Measurements from ENCODE around the gene RNF175. TPM values are rescaled to one million over a fixed set of nuclear protein-coding genes. Genes with fewer than 3 reads are reported as not detected.

Gene RNF175
- total RNA-seq, 4 donors from 2014 or later, result 0.96 TPM; not detected in 3

DNA sequence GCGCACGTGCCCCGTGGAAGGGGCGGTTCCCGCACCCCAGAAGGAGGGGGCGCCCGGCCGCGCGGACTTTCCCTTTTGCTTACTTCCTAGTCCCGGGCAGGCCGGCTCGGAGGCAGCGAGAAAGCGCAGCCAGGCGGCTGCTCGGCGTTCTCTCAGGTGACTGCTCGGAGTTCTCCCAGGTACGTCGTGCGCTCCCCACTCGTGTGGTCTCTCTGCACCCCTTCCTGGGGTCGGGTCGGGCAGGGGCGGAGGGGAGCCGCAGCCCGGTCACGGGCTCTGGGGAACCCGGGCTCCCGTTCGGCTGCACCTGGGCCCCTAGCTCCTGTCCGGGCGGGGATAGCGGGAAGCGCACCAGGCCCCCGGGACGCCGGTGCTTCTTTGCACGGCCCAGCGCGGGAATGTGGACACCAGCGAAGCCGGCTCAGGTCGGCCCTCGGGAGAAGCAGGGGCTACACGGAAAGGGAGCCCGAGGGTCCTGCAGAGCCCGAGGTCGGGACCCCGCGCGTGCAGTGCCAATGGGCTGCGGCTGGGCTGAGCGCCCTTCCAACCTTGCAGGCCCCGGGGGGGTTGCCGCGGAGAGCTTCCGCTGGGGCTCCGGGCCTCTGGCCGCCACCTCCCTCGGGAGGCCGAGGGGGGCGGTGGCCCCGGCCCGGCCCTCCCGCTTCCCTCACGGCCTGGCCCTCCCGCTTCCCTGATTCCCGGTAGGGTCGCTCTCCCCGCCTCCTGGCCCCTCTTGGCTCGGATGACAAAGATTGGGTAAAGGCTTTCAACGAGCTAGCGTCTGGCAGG is 75.4 kb downstream of the RNF175 start, which contains the start of gene TLR2:
Gene TLR2, plus strand, starts transcription at position 99 of the 789 bp plus-strand sequence. CDS start 18,628 bp downstream, outside the sequence.
- Histone ChIP-seq H3K27me3 (peaks cover 27% of the 10 kb centered on the region), H3K36me3 (peaks cover 0 to 8% (median 0%) of the 10 kb centered on the region in 4 donors), H3K9me3 (peaks cover 13 to 15% of the 10 kb centered on the region in 2 donors), H3K4me3 (peak within 1 kb of the TSS; percentile 49 to 80 (median 54)), H3K27ac (peak within 1 kb of the TSS; percentile 20 to 56 (median 50)), H3K4me1 (peaks cover 0 to 17% (median 14%) of the 10 kb centered on the region in 4 donors)
- TF ChIP-seq EP300 (IDR thresholded peaks at IDR 0.05; ENCODE audit: low read depth) (no peak), POLR2AphosphoS5 (IDR thresholded peaks at IDR 0.05) (peak in 2 of 3 donors; percentile 17 to 20), POLR2A (IDR thresholded peaks at IDR 0.05) (peak; percentile 38)
- TF ChIP-seq, protein P1, sequence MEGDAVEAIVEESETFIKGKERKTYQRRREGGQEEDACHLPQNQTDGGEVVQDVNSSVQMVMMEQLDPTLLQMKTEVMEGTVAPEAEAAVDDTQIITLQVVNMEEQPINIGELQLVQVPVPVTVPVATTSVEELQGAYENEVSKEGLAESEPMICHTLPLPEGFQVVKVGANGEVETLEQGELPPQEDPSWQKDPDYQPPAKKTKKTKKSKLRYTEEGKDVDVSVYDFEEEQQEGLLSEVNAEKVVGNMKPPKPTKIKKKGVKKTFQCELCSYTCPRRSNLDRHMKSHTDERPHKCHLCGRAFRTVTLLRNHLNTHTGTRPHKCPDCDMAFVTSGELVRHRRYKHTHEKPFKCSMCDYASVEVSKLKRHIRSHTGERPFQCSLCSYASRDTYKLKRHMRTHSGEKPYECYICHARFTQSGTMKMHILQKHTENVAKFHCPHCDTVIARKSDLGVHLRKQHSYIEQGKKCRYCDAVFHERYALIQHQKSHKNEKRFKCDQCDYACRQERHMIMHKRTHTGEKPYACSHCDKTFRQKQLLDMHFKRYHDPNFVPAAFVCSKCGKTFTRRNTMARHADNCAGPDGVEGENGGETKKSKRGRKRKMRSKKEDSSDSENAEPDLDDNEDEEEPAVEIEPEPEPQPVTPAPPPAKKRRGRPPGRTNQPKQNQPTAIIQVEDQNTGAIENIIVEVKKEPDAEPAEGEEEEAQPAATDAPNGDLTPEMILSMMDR (IDR thresholded peaks at IDR 0.05), result no peak
- peak; percentile 73 for DNase-seq
- WGBS, 2 donors (ENCODE audit: low coverage in 1 of 2), result 0% methylated on average over 5 of the region's 75 CpGs; no CpG with 5 or more reads in 1 of the 2 donors
- intact Hi-C loops (cut with DNase I; ENCODE audit: low total_unique reads), result no loop called here
- in situ Hi-C loops (cut with MboI; ENCODE audit: low pct_ligation_motif_present in 1 of 4, low pct_unique_long_range_greater_than_20kb in 1 of 4, low sequenced_read_pairs in 3 of 4), result no loop called here

DNA sequence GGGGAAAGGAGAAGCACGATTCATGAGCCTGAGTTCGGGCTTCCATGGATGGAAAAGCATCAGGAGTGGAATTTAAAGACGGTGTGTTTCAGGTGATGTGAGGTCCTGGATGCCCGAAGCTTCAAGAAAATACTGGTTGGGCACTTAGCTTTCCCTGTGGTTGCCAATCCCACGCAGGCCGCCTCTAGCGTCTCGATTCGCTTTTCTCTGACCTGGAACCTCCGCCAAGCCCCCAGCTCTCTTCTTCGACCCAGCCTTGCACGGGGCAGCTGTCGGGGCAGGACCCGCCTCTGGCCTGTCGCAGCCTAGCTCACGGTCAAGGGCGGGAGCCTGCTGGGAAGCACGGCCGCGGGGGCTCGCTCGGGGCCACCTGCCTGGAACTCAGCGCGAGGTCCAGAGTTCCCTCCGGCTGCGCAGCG is 76.1 kb downstream of the RNF175 start:
- in situ Hi-C loops (cut with MboI; ENCODE audit: low pct_ligation_motif_present in 1 of 4, low pct_unique_long_range_greater_than_20kb in 1 of 4, low sequenced_read_pairs in 3 of 4), result no loop called here

DNA sequence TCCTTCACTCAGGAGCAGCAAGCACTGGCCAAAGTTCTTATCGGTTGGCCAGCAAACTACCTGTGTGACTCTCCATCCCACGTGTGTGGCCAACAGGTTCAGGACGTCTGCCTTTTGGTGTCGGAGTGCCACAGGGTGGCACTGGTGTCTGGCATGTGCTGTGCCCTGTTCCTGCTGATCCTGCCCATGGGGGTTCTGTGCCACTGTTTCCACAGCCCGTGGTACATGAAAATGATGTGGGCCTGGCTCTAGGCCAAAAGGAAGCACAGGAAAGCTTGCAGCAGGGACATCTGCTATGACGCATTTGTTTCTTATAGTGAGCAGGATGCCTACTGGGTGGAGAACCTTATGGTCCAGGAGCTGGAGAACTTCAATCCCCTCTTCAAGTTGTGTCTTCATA is 80.3 kb downstream of the RNF175 start:
- in situ Hi-C loops (cut with MboI; ENCODE audit: low pct_ligation_motif_present in 1 of 4, low pct_unique_long_range_greater_than_20kb in 1 of 4, low sequenced_read_pairs in 3 of 4), result no loop called here
- 54 to 68% methylated on average over 4 to 6 of the region's 6 CpGs for WGBS, 2 donors (ENCODE audit: low coverage in 1 of 2)
- intact Hi-C loops (cut with DNase I; ENCODE audit: low total_unique reads), result no loop called here

More for the DNA sequence above, 76.1 kb downstream of the RNF175 start:
- peaks cover 27% of the 10 kb centered on the region for H3K27me3 ChIP-seq
- H3K9me3 ChIP-seq, result peaks cover 10 to 11% of the 10 kb centered on the region in 2 donors
- intact Hi-C loops (cut with DNase I; ENCODE audit: low total_unique reads), result no loop called here
- peaks cover 0 to 17% (median 14%) of the 10 kb centered on the region in 4 donors for H3K4me1 ChIP-seq
- DNase-seq, result no peak
- H3K27ac ChIP-seq, result no peak overlapping the region
- peak overlapping the region; percentile 49 to 80 (median 54) for H3K4me3 ChIP-seq
- TF ChIP-seq POLR2AphosphoS5 (IDR thresholded peaks at IDR 0.05), result no peak
- TF ChIP-seq, protein P1 (IDR thresholded peaks at IDR 0.05), result no peak
- TF ChIP-seq EP300 (IDR thresholded peaks at IDR 0.05; ENCODE audit: low read depth), result no peak
- TF ChIP-seq POLR2A (IDR thresholded peaks at IDR 0.05), result no peak
- WGBS, 2 donors (ENCODE audit: low coverage in 1 of 2), result 7 to 80% methylated on average over 1 to 25 of the region's 27 CpGs
- peaks cover 0 to 6% (median 0%) of the 10 kb centered on the region in 4 donors for H3K36me3 ChIP-seq

DNA sequence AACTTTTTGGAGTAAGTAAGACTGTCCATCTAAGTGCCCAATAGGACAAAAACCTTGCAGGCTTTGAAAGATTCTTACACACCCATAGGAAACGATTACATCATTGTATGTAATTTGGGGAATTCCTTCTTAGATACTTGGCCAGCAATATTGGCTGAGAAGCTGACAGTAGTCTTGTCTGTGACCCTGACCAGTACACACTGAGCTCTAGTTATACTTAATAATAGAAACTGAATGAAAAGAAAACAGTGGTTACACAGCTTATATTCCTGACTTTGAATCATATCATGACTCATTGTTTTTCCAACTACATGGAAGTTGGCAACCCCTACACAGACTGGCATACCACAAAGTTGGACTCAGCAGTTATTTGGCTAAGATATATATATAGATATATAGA is 82.8 kb downstream of the RNF175 start:
- DNase-seq, result no peak
- intact Hi-C loops (cut with DNase I; ENCODE audit: low total_unique reads), result no loop called here
- H3K4me1 ChIP-seq, result no peaks in the 10 kb centered on the region

More for the DNA sequence above, 80.3 kb downstream of the RNF175 start:
- Histone ChIP-seq H3K36me3 (no peaks in the 10 kb centered on the region), H3K9me3 (no peaks in the 10 kb centered on the region), H3K27ac (no peak overlapping the region), H3K4me3 (no peak overlapping the region), H3K27me3 (peaks cover 16% of the 10 kb centered on the region), H3K4me1 (peaks cover 0 to 10% (median 6%) of the 10 kb centered on the region in 4 donors)
- TF ChIP-seq POLR2AphosphoS5 (IDR thresholded peaks at IDR 0.05), result no peak
- TF ChIP-seq, protein P1 (IDR thresholded peaks at IDR 0.05), result no peak
- TF ChIP-seq POLR2A (IDR thresholded peaks at IDR 0.05), result no peak
- TF ChIP-seq EP300 (IDR thresholded peaks at IDR 0.05; ENCODE audit: low read depth), result no peak
- no peak for DNase-seq

More for the DNA sequence above, 82.8 kb downstream of the RNF175 start:
- Histone ChIP-seq H3K27ac (no peak overlapping the region), H3K27me3 (no peaks in the 10 kb centered on the region), H3K4me3 (no peak overlapping the region), H3K36me3 (no peaks in the 10 kb centered on the region), H3K9me3 (no peaks in the 10 kb centered on the region)
- in situ Hi-C loops (cut with MboI; ENCODE audit: low pct_ligation_motif_present in 1 of 4, low pct_unique_long_range_greater_than_20kb in 1 of 4, low sequenced_read_pairs in 3 of 4), result no loop called here
- TF ChIP-seq, protein P1 (IDR thresholded peaks at IDR 0.05), result no peak
- TF ChIP-seq POLR2AphosphoS5 (IDR thresholded peaks at IDR 0.05), result no peak
- 18 to 59% methylated on average over 1 of the region's 1 CpG for WGBS, 2 donors (ENCODE audit: low coverage in 1 of 2)

All from transverse colon (tissue), 4 donors.